HCEC 1CT (cell line): ENCODE measurements around the gene GNB3.
"Not testable (repeated sequence)": the region's sequence is repeated elsewhere in the genome, so short reads cannot be mapped to it uniquely, and the experiment has no call there.

ENCODE experiments used
- DNase-seq: peaks from one replicate; pipeline ENCODE4 v3.0.0-alpha.2; 2017

GNB3 gene

GRCh38 chr12:6887460-6887859, 46.7 kb downstream of the GNB3 start:
- no peak for DNase-seq

- no peak for DNase-seq
Measured at GRCh38 chr12:6888360-6888759, 47.6 kb downstream of the GNB3 start.

DNA sequence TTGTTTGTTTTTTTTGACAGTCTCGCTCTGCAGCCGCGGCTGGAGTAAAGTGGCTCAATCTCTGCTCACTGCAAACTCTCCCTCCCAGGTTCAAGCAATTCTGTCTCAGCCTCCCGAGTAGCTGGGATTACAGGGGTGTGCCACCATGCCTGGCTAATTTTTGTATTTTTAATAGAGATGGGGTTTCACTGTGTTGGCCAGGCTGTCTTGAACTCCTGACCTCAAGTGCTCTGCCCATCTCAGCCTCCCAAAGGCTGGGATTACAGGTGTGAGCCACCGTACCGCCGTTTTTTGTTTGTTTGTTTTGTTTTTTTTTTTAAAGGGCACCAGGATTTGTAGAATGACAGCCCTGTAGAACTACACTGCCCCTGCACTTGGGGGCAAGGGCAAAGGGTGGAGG, 48.1 kb downstream of the GNB3 start:
- not testable (repeated sequence) for DNase-seq

- DNase-seq, result not testable (repeated sequence)
Measured at GRCh38 chr12:6889775-6890573, 49.2 kb downstream of the GNB3 start.

DNA sequence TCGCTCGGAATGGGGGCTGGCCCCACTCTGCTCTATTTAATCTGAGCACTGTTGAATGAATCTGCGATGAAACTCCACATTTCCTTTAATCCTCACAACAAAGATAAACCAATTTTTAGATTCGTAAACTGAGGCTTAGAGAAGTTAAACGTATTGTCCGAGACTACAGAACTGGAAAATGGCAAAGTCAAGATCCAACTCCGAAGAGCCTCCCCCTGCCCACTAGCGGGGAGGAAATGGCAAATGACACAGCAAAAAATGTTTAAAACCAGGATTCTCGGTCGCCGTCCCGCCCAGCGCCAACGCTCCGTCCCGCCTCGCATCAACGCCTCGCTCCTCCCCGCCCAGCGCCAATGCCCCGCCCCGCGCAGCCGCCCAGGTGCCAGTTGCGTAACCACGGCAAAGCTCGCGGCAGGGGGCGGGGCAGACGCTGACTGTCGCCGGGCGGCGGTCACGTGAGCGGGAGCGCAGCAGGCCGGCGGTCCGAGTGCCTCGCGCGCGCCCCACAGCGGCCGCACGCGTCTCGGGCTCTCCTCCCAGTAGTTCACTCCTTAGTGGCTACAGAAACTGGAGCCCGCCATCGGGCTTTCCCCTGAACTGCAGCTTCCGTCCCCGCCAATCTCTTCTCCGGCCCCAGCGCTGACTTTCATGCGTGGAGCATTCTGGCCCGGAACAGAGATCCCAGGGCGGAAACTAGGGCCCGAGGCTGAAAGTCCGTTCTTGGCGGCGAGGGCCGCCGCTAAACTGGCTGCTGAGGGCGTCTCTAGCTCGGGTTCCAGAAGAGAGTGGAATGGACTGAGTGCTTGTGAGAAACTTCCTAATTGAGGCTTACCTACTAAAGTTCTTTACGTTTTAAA, 50.3 kb downstream of the GNB3 start:
- DNase-seq, result peak; percentile 96

DNA sequence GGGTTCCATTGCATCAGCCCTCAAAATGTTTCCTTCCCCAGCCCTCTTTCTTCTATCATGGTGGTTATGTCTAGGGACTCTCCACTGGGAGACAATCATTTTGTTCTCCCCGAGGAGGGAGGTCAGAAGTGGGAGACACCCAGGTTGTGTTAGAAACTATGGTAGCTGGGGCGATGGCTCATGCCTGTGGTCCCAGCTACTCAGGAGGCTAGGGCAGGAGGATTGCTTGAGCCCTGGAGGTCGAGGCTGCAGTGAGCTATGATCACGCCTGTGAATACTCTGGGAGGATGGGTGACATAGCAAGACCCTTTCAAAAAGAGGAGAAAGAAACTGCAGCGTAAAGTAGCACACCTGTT, 50.9 kb downstream of the GNB3 start:
- no peak for DNase-seq

GRCh38 chr12:6892683-6893082, 52.0 kb downstream of the GNB3 start:
- DNase-seq, result not testable (repeated sequence)

DNA sequence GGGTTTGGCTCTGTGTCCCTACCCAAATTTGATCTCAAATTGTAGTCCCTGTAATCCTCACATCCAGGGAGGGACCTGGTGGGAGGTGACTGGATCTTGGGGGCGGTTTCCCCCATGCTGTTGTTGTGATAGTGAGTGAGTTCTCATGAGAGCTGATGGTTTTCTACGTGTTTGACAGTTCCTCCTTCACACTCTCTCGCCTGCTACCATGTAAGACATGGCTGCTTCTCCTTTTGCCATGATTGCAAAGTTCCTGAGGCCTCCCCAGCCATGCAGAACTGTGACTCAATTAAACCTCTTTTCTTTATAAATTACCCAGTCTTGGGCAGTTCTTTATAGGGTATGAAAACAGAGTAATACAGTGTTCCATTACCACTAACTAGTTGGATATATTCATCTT, 53.6 kb downstream of the GNB3 start:
- DNase-seq, result no peak
